IPS-11a (cell line): ENCODE measurements around the gene KIF12.
"Not testable (repeated sequence)": the region's sequence is repeated elsewhere in the genome, so short reads cannot be mapped to it uniquely, and the experiment has no call there.

Experiments used
- H3K4me3 ChIP-seq: one replicate; pipeline ENCODE4 v1.5.1; 2013; ENCODE audit warnings: low read depth, low read length, control low read depth

The KIF12 gene

GRCh38 chr9:114086009-114086408, 13.1 kb downstream of the KIF12 start:
- no peak overlapping the region for H3K4me3 ChIP-seq

GRCh38 chr9:114085387-114085789, 13.7 kb downstream of the KIF12 start:
- H3K4me3 ChIP-seq = no peak overlapping the region

- H3K4me3 ChIP-seq = no peak overlapping the region
Observed at GRCh38 chr9:114084282-114085073, 14.6 kb downstream of the KIF12 start.

GRCh38 chr9:114083666-114084065, 15.4 kb downstream of the KIF12 start:
- no peak overlapping the region for H3K4me3 ChIP-seq

DNA sequence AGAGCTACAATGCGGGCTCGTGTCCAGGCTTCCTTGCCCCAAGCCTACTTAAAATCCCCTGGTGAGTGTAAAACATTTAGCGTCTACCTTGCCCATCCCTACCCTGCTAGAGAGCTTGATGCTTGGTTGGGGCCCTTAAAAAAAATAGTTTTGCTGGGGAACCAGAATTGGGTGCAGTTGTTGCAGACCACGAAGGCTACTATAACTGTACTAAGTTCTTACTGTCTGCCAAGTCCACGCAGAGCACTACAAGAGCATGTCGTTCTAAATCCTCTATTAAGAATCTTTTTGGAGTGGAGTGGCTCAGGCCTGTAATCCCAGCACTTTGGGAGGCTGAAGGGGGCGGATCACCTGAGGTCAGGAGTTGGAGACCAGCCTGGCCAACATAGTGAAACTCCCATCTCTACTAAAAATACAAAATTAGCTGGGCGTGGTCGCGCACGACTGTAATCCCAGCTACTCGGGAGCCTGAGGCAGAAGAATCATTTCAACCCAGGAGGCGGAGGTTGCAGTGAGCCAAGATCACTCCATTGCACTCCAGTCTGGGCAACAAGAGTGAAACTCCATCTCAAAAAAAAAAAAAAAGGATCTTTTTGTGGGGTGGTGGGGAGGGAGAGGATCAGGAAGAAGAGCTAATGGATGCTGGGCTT, 16.2 kb downstream of the KIF12 start:
- H3K4me3 ChIP-seq = not testable (repeated sequence)

DNA sequence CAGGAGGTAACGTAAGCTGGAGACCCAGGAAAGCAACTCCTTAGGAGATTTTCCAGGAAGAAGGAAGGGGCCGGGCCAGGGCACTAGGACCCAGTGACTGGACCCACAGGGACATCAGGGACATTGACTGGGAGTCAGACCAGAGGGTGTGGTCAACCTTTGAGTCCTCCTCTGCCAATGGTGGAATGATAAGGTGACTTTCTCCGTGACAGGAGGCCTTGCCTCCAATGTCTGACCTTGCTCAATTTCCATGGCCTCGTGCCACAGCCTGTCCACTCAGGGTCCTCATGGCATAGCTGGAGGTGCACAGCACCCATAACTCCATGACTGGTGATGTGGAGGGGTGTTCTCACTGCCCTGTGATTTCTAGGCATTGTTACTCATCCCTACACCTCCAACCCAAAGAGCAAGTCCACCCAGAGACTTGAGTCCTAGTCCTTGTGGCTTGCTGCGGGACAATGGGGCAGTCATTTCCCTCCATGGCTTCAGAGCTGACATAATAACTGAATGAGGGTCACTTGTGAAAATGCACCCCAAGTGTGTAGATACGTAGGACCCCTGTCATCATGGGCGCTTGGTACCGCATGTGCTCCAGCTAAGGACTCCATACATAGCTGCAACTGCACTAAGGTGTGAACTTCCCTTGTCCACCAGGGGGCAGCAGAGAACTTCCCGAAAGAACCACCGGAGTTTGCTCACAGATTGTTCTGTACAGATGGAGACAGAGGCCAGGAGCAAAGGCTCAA, 16.9 kb downstream of the KIF12 start:
- no peak overlapping the region for H3K4me3 ChIP-seq

DNA sequence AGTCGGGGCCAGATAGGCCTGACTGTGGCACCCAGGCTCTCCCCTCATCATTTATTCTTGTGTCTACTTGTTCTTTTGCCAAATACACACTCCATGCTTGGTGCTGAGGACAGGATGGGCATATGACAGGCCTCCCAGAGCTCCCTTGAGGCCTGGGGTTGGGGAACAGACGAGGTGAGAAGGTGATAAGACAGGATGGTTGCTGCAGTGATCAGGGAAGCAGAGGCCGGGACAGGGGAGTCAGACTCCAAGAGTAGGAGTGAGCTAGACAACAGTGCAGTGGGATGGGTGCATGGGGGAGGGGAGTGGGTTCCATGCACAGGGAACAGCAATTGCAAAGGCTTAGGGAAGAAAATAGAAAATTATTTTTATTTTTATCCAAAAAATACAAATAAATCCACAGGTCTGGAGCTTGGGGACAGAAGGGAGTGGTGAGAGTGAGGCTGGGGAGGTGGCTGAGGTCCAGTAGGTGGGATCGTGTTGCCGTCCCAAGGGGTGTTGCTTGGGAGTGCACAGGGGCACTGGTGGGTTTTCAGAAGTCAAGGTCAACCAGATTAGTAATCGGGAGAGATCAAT, 17.6 kb downstream of the KIF12 start:
- no peak overlapping the region for H3K4me3 ChIP-seq

DNA sequence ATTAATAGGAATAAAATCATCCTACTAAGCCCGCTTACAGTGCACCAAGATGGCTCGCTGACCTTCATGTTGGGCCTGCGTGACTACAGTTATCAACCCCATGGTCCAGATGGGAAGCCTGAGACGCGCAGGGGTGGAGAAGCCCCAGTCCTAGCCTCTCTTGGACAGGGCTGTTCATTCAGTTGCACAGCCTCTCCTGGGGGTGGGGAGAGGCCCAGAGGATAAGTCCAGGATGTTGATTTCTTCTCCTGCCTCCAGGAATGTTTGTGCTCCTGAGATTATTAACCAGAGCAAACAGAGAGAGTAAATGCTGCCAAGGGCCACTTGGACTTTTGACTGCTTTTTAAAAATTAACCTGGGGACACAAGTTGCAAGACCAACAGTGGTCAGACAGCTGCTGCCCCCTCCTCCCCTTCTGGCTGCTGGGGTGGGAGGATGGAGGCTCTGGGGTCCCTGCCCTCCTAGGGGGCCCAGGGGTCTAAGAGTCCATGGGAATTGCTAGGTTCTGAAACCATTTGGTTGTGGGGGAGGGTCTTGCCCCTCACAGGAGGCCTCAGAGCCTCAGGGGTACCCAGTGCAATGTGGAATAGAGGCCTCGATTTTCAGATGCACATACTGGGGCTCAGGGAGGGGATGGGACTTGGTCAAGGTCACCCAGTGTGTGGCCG, 18.2 kb downstream of the KIF12 start:
- no peak overlapping the region for H3K4me3 ChIP-seq

DNA sequence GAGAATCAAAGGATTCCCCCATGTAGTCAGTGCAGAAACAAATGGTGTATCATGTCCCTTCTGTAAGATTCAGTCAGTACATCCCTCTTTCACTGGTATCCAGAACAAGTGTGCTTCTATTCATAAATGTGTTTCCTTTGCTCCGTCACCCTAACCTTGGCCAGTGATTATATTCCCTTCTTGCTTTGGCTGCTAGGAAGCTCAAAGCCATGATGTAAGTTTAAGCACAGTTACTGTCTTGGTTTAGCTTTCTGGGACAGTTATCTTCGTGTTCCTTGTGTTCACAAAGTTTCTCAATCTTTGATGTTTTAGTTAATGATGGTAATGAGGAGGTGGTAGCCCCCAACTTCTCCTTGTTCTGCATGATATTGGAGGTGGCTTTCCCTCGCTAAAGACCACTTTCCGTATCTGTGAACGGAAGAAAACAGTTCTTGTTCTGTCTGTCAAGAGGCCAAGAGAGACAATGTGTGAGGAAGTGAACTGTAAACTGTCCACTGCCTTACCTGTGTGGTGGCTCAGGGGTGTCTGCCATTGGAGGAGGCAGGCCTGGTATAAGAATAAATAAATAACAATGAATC, 18.8 kb downstream of the KIF12 start:
- no peak overlapping the region for H3K4me3 ChIP-seq

GRCh38 chr9:114078781-114079156, 20.3 kb downstream of the KIF12 start:
- H3K4me3 ChIP-seq = no peak overlapping the region

GRCh38 chr9:114078021-114078780, 20.9 kb downstream of the KIF12 start, which contains the start of gene AMBP:
Gene AMBP (minus strand): TSS chr9:114078300. CDS start chr9:114078209, 91 bp downstream.
- no peak within 1 kb of the TSS for H3K4me3 ChIP-seq

DNA sequence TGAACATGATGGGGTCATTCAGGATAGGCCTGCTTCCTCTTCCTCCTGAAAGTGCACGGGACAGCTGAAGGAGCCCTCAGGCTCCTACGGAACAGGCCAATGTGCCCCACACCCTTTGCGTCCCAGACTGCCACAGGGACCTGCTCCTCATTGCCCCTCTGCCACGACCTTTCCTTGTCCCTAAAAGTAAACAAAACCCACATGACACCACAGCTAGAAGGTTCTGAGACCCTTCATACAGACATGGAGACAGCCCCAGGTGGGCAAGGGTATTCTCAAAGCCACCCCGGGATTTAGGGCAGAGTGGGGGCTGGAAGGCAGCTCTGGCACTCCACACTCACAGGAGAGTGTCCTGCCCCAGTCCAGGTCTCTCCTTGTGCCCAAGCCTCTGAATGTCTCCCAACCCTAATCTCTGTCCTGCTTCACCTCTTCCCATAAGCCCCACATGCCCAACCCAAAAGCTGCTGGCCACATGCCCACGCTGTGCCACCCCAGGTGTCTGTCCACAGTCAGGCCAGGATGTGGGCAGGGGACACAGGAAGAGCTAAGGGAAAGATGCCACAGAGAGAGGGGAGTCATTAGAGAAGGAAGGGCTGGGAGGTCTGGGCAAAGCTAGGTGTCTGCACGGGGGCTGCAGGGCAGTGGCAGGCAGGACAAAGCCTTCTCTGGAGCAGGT, 21.8 kb downstream of the KIF12 start:
- H3K4me3 ChIP-seq = no peak overlapping the region

- no peak overlapping the region for H3K4me3 ChIP-seq
Observed at GRCh38 chr9:114076237-114077161, 22.6 kb downstream of the KIF12 start.

DNA sequence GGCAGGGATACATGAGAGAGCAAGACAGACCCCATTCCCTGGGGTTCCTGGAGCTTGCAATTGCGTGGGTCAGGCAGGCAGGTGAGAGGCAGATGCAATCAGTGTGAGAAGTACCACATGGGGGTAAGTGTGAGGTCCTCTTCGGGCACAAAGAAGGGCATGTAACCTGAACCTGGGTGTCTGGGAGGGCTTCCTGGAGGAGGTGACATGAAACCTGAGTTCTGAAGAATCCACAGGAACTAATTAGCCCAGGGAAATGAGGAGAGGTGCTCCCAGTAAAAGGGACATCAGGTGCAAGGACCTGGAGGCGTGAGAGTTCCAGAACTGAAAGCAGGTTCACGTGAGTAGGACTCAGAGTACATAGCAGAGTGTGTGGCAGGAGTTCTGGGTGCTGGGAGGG, 23.5 kb downstream of the KIF12 start:
- H3K4me3 ChIP-seq = no peak overlapping the region

DNA sequence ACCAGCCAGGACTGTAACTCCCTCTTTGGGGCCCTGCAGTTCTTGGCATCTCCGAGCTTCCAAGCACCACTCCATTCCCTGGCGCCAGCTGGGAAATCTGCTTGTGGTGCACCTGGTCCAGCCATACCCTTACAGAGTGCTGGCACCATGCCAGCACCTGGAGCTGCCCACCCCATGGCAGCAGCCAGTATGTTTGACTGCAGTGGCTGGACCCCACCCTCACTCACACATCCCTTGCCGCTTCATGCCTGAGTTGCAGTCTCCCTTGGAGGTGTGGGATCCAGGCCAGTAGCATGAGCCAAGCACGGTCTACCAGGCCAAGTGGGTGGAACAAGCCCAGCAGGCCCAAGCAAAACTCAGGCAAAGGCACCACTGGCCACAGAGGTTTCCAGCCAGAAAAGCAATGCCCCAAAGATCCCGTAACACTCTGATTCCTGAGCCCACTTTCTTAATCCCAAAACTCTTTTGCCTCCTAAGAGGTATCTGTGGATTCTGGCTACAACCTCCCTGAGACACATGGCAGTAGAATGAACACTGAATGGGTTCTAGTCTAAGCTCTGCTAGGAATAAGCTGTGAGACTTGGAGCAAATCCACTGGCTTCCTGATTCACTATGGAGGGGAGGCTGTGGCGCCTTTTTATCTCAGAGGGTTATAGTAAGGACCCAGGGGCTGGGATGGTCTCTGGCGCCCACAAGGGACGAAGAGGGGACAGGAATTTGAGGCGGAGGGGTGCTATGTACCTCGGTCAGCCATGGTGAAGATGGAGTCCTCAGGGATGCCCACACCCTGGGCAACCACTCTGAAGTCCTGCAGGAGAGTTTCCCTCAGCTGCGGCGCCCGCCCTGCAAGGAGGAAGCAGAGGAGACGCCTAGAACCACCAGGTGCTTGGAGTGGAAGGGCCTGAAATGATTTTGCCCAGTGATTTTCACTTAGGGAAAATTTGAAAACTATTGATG, 26.6 kb downstream of the KIF12 start:
- no peak overlapping the region for H3K4me3 ChIP-seq

- H3K4me3 ChIP-seq = no peak overlapping the region
Observed at GRCh38 chr9:114071197-114071795, 27.8 kb downstream of the KIF12 start.
